K562 (cell line): Measurements from ENCODE around the gene KRT72. TPM values are rescaled to one million over a fixed set of nuclear protein-coding genes. Genes with fewer than 3 reads are reported as not detected.

Experiments
- ATF1 ChIP-seq, 2 experiments: fragments of 450-650 bp in 1 of 2; IDR thresholded peaks; 2 replicates each; pipeline ENCODE4 v1.6.1; 2016; ENCODE audit warnings: missing compliant biosample characterization in 1 of 2, missing genetic modification characterization in 1 of 2
- CBFA2T2 ChIP-seq: fragments of 450-650 bp; conservative IDR thresholded peaks from 2 replicates; pipeline ENCODE4 v1.6.1; 2017; ENCODE audit warnings: mild to moderate bottlenecking
- FOXJ3 ChIP-seq: sonication (generic); formaldehyde crosslinking; IDR thresholded peaks from 2 replicates; pipeline ENCODE4 v1.4.0; 2020; ENCODE audit warnings: mild to moderate bottlenecking, missing genetic modification reagents
- GATAD2B ChIP-seq: fragments of 450-650 bp; IDR thresholded peaks from 2 replicates; pipeline ENCODE4 v1.6.1; 2017; ENCODE audit warnings: mild to moderate bottlenecking, borderline replicate concordance
- HNRNPUL1 ChIP-seq: fragments of 200-400 bp; formaldehyde crosslinking; IDR thresholded peaks from 2 replicates; pipeline ENCODE4 v1.6.1; 2017; ENCODE audit warnings: low read length
- HSF4 ChIP-seq: fragments of 250-450 bp; sonication (Bioruptor Pico); IDR thresholded peaks from 2 replicates; pipeline ENCODE4 v2.1.2; 2022; ENCODE audit warnings: mild to moderate bottlenecking, moderate library complexity, borderline replicate concordance
- KLF13 ChIP-seq: fragments of 450-650 bp; IDR thresholded peaks from 2 replicates; pipeline ENCODE4 v1.6.1; 2016; ENCODE audit warnings: missing genetic modification characterization, low read depth, mild to moderate bottlenecking, missing compliant biosample characterization, moderate library complexity, borderline replicate concordance
- SRSF1 ChIP-seq: fragments of 200-400 bp; formaldehyde crosslinking; IDR thresholded peaks from 2 replicates; pipeline ENCODE4 v1.6.1; 2017; ENCODE audit warnings: mild to moderate bottlenecking, low read depth, low read length, moderate library complexity
- SRSF9 ChIP-seq: fragments of 200-400 bp; formaldehyde crosslinking; IDR thresholded peaks from 2 replicates; pipeline ENCODE4 v1.6.1; 2017; ENCODE audit warnings: low read depth, low read length, borderline replicate concordance
- TOE1 ChIP-seq, 2 experiments: fragments of 450-650 bp in 1 of 2; sonication (generic) in 1 of 2; formaldehyde crosslinking in 1 of 2; IDR thresholded peaks; 2 replicates each; pipeline versions ENCODE4 v1.7.1 to v1.8.0; 2016 to 2022; ENCODE audit warnings: borderline replicate concordance in 2 of 2, mild to moderate bottlenecking in 2 of 2, antibody characterized with exemption in 1 of 2, inconsistent platforms in 1 of 2, low read depth in 1 of 2, missing genetic modification reagents in 1 of 2, moderate library complexity in 1 of 2
- ZNF134 ChIP-seq: fragments of 250-450 bp; sonication (Bioruptor Pico); conservative IDR thresholded peaks from 2 replicates; pipeline ENCODE4 v1.4.0; 2020
- ZNF354B ChIP-seq: fragments of 250-450 bp; sonication (Bioruptor Pico); IDR thresholded peaks from 2 replicates; pipeline ENCODE4 v1.4.0; 2020
- ZNF780A ChIP-seq: fragments of 250-450 bp; sonication (Bioruptor Pico); IDR thresholded peaks from 2 replicates; pipeline ENCODE4 v1.5.0; 2021; ENCODE audit warnings: mild to moderate bottlenecking
- polyA plus RNA-seq, 8 experiments: library from polyadenylated mRNA; depleted of rRNA in 4 of 8; stranded (reverse) in 5 of 8; unstranded in 3 of 8; fragments of >200 nt; fragmentation: Nextera tagmentation in 2 of 8; fragmentation: Illumina TruSeq in 1 of 8; extraction: Ambion mirVana in 2 of 8; extraction: Trizol in 1 of 8; gene quantifications; 2 replicates each; pipeline versions ENCODE4 v1.2.1 to v1.2.3, GENCODE V29; 2011 to 2014; ENCODE audit warnings: inconsistent platforms in 1 of 8, missing spikeins in 1 of 8
- total RNA-seq, 7 experiments: library from RNA; depleted of rRNA in 6 of 7; stranded (reverse); fragments of >200 nt in 6 of 7; fragmentation: Illumina TruSeq in 2 of 7; extraction: Trizol in 2 of 7; gene quantifications; 2 replicates each; pipeline versions ENCODE4 v1.2.1 to v1.2.3, GENCODE V29; 2011 to 2021; ENCODE audit warnings: low replicate concordance in 1 of 7
- TF ChIP-seq, protein P1 (sequence below): fragments of 450-650 bp; formaldehyde crosslinking; IDR thresholded peaks from 2 replicates; pipeline ENCODE4 v1.4.0; 2022; ENCODE audit warnings: missing genetic modification characterization
- TF ChIP-seq, protein P2 (sequence below): sonication (generic); formaldehyde crosslinking; IDR thresholded peaks from 2 replicates; pipeline ENCODE4 v1.9.0; 2022; ENCODE audit warnings: mild to moderate bottlenecking, missing genetic modification reagents
- TF ChIP-seq, protein P3 (sequence below), 2 experiments: fragments of 200-800 bp in 1 of 2; sonication (Bioruptor generic) in 1 of 2; sonication (generic) in 1 of 2; formaldehyde crosslinking in 1 of 2; IDR thresholded peaks in 1 of 2; conservative IDR thresholded peaks in 1 of 2; 2 replicates each; pipeline versions ENCODE4 v1.5.0 to v1.6.1; 2016 to 2020; ENCODE audit warnings: missing compliant biosample characterization in 1 of 2, missing genetic modification characterization in 1 of 2, missing genetic modification reagents in 1 of 2

Gene KRT72
- total and polyA plus RNA-seq, 9 of the 15 experiments (the other 6 are each of a cell fraction or from before 2014, with no cell fraction given) = not detected

DNA sequence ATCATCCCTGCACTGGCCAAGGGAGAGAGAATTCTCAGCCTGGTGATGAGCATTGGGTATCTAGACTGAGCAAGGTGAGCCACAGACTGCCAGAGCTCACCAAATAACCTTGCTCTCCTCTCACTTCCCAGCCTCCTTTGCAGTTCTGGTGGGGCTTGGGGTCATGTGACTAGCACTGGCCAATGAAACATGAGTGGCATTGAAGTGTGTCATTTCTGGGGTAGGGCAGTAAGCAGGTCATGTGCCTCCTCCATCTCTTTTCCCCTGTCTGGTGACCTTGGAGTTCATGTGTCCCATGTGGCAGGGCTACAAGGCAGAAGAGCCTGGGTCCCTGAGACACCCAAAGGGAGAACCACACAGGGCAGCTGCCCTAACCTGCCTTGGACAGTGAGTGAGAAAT is 3.6 kb upstream of the KRT72 start (continued):
- no peak for TF ChIP-seq HNRNPUL1
- TF ChIP-seq, protein P1, sequence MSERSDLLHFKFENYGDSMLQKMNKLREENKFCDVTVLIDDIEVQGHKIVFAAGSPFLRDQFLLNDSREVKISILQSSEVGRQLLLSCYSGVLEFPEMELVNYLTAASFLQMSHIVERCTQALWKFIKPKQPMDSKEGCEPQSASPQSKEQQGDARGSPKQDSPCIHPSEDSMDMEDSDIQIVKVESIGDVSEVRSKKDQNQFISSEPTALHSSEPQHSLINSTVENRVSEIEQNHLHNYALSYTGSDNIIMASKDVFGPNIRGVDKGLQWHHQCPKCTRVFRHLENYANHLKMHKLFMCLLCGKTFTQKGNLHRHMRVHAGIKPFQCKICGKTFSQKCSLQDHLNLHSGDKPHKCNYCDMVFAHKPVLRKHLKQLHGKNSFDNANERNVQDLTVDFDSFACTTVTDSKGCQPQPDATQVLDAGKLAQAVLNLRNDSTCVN (CRISPR knock-in tag) = no peak
- no peak for TF ChIP-seq SRSF9
- TF ChIP-seq CBFA2T2 = peak; percentile 37; the same call in 1 of the 2 replicates
- TF ChIP-seq SRSF1 = no peak
- TF ChIP-seq, protein P2, sequence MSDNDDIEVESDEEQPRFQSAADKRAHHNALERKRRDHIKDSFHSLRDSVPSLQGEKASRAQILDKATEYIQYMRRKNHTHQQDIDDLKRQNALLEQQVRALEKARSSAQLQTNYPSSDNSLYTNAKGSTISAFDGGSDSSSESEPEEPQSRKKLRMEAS = no peak
- no peak for TF ChIP-seq FOXJ3 (CRISPR knock-in tag)
- no peak for TF ChIP-seq ZNF354B (CRISPR knock-in tag)
- TF ChIP-seq TOE1 (IDR thresholded peaks at IDR 0.05; ENCODE audit: borderline replicate concordance) = peak; percentile 88
- no peak for TF ChIP-seq TOE1 (CRISPR knock-in tag; IDR thresholded peaks at IDR 0.05; ENCODE audit: borderline replicate concordance, low read depth)
- no peak for TF ChIP-seq KLF13 (tag)
- TF ChIP-seq HSF4 (CRISPR knock-in tag) = no peak
- TF ChIP-seq, protein P3, sequence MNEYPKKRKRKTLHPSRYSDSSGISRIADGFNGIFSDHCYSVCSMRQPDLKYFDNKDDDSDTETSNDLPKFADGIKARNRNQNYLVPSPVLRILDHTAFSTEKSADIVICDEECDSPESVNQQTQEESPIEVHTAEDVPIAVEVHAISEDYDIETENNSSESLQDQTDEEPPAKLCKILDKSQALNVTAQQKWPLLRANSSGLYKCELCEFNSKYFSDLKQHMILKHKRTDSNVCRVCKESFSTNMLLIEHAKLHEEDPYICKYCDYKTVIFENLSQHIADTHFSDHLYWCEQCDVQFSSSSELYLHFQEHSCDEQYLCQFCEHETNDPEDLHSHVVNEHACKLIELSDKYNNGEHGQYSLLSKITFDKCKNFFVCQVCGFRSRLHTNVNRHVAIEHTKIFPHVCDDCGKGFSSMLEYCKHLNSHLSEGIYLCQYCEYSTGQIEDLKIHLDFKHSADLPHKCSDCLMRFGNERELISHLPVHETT (CRISPR knock-in tag; conservative IDR thresholded peaks at IDR 0.05 in 1 of 2, IDR thresholded peaks at IDR 0.05 in 1 of 2) = no peak
- TF ChIP-seq ATF1 (CRISPR knock-in tag; IDR thresholded peaks at IDR 0.05) = no peak
- no peak for TF ChIP-seq ATF1 (tag; IDR thresholded peaks at IDR 0.05)
- no peak for TF ChIP-seq GATAD2B
- no peak for TF ChIP-seq ZNF780A (CRISPR knock-in tag)
- TF ChIP-seq ZNF134 (CRISPR knock-in tag) = no peak
